ENCODE results near the gene GTF2A1.

- no peak for TF ChIP-seq EZH2 (IDR thresholded peaks at IDR 0.05)
- TF ChIP-seq POLR2AphosphoS5 (IDR thresholded peaks at IDR 0.05; ENCODE audit: borderline replicate concordance, low read depth, low read length): no peak
These were observed 20.7 kb downstream of the GTF2A1 start for GRCh38 chr14:81200054-81200453.
